K562 (cell line): Measurements from ENCODE around the gene PAFAH1B2. TPM values are rescaled to one million over a fixed set of nuclear protein-coding genes. Genes with fewer than 3 reads are reported as not detected.
A peak's percentile ranks its signal among the peaks of the same experiment; 100 is the strongest.

Experiments used
- FOSL1 ChIP-seq: fragments of 200-800 bp; sonication (Bioruptor generic); conservative IDR thresholded peaks from 2 replicates; pipeline ENCODE4 v1.6.1; 2016; ENCODE audit warnings: missing genetic modification characterization, missing compliant biosample characterization
- HMGN3 ChIP-seq: IDR thresholded peaks from 2 replicates; pipeline ENCODE4 v1.6.1; 2011; ENCODE audit warnings: borderline replicate concordance, low read depth, mild to moderate bottlenecking, mixed read lengths, low read length; ENCODE audit not compliant: insufficient read length; ENCODE audit errors: extremely low read depth
- ILK ChIP-seq: fragments of 450-650 bp; IDR thresholded peaks from 2 replicates; pipeline ENCODE4 v1.6.1; 2016; ENCODE audit warnings: missing genetic modification characterization, low read depth, mild to moderate bottlenecking, missing compliant biosample characterization, moderate library complexity, borderline replicate concordance
- JUND ChIP-seq, 2 experiments: IDR thresholded peaks; 2 replicates in 1 of 2; 3 replicates in 1 of 2; pipeline ENCODE4 v1.6.1; 2011; ENCODE audit warnings: borderline replicate concordance in 2 of 2, low read depth in 2 of 2, low read length in 2 of 2, improper control_type of control experiment in 1 of 2, missing biosample characterization in 1 of 2, missing genetic modification characterization in 1 of 2, missing genetic modification reagents in 1 of 2
- KLF6 ChIP-seq: fragments of 250-450 bp; sonication (Bioruptor Pico); IDR thresholded peaks from 2 replicates; pipeline ENCODE4 v1.4.0; 2020; ENCODE audit warnings: mild to moderate bottlenecking, moderate library complexity, borderline replicate concordance
- LEF1 ChIP-seq: fragments of 450-650 bp; IDR thresholded peaks from 2 replicates; pipeline ENCODE4 v1.6.1; 2016; ENCODE audit warnings: mild to moderate bottlenecking
- MIER1 ChIP-seq: fragments of 450-650 bp; IDR thresholded peaks from 2 replicates; pipeline ENCODE4 v1.6.1; 2016; ENCODE audit warnings: antibody characterized with exemption, mild to moderate bottlenecking, low read depth
- SIRT6 ChIP-seq: IDR thresholded peaks from one replicate; pipeline ENCODE4 v1.6.1; 2012; ENCODE audit warnings: low read depth, mild to moderate bottlenecking, control low read depth, inconsistent platforms, low read length, moderate library complexity
- SMARCA5 ChIP-seq: fragments of 450-650 bp; IDR thresholded peaks from 2 replicates; pipeline ENCODE4 v1.6.1; 2016
- STAT5B ChIP-seq: fragments of 250-450 bp; sonication (Bioruptor Pico); IDR thresholded peaks from 2 replicates; pipeline ENCODE4 v1.8.0; 2021; ENCODE audit warnings: mild to moderate bottlenecking, inconsistent platforms
- TAF7 ChIP-seq: fragments of 450-650 bp; IDR thresholded peaks from 2 replicates; pipeline ENCODE4 v1.6.1; 2016; ENCODE audit warnings: missing genetic modification characterization, missing compliant biosample characterization
- TRIM24 ChIP-seq, 2 experiments: fragments of 450-650 bp; IDR thresholded peaks; 2 replicates each; pipeline ENCODE4 v1.6.1; 2016
- ZFP30 ChIP-seq: fragments of 250-450 bp; sonication (Bioruptor Pico); IDR thresholded peaks from 2 replicates; pipeline ENCODE4 v1.8.0; 2022; ENCODE audit warnings: moderate library complexity, mild to moderate bottlenecking, inconsistent platforms, borderline replicate concordance
- ZFP36 ChIP-seq: fragments of 150-350 bp; IDR thresholded peaks from 2 replicates; pipeline ENCODE4 v1.6.1; 2018; ENCODE audit warnings: low read length, low read depth; ENCODE audit not compliant: partially characterized antibody
- ZNF212 ChIP-seq: fragments of 450-650 bp; formaldehyde crosslinking; IDR thresholded peaks from 2 replicates; pipeline ENCODE4 v1.4.0; 2020; ENCODE audit warnings: mild to moderate bottlenecking
- ZNF354B ChIP-seq: fragments of 250-450 bp; sonication (Bioruptor Pico); IDR thresholded peaks from 2 replicates; pipeline ENCODE4 v1.4.0; 2020
- ZNF644 ChIP-seq: fragments of 200-800 bp; sonication (Bioruptor generic); IDR thresholded peaks from 2 replicates; pipeline ENCODE4 v1.6.1; 2016; ENCODE audit warnings: low read depth, missing genetic modification characterization, missing compliant biosample characterization
- polyA plus RNA-seq, 8 experiments: library from polyadenylated mRNA; depleted of rRNA in 4 of 8; stranded (reverse) in 5 of 8; unstranded in 3 of 8; fragments of >200 nt; fragmentation: Nextera tagmentation in 2 of 8; fragmentation: Illumina TruSeq in 1 of 8; extraction: Ambion mirVana in 2 of 8; extraction: Trizol in 1 of 8; gene quantifications; 2 replicates each; pipeline versions ENCODE4 v1.2.1 to v1.2.3, GENCODE V29; 2011 to 2014; ENCODE audit warnings: inconsistent platforms in 1 of 8, missing spikeins in 1 of 8
- total RNA-seq, 7 experiments: library from RNA; depleted of rRNA in 6 of 7; stranded (reverse); fragments of >200 nt in 6 of 7; fragmentation: Illumina TruSeq in 2 of 7; extraction: Trizol in 2 of 7; gene quantifications; 2 replicates each; pipeline versions ENCODE4 v1.2.1 to v1.2.3, GENCODE V29; 2011 to 2021; ENCODE audit warnings: low replicate concordance in 1 of 7
- TF ChIP-seq, protein P1 (sequence below): fragments of 200-800 bp; sonication (Bioruptor generic); IDR thresholded peaks from 2 replicates; pipeline ENCODE4 v1.6.1; 2016; ENCODE audit warnings: missing genetic modification characterization, missing compliant biosample characterization
- TF ChIP-seq, protein P2 (sequence below): IDR thresholded peaks from 3 replicates; pipeline ENCODE4 v1.6.1; 2011; ENCODE audit warnings: borderline replicate concordance, mild to moderate bottlenecking; ENCODE audit not compliant: insufficient read length, insufficient read depth
- TF ChIP-seq, protein P3 (sequence below): fragments of 450-650 bp; IDR thresholded peaks from 2 replicates; pipeline ENCODE4 v1.6.1; 2016; ENCODE audit warnings: missing biosample characterization, missing genetic modification characterization
- TF ChIP-seq, protein P4 (sequence below): fragments of 450-650 bp; formaldehyde crosslinking; IDR thresholded peaks from 2 replicates; pipeline ENCODE4 v1.4.0; 2022; ENCODE audit warnings: missing genetic modification characterization

PAFAH1B2 gene
- total and polyA plus RNA-seq, 9 of the 15 experiments (the other 6 are each of a cell fraction or from before 2014, with no cell fraction given) = 27.8 to 94.7 (median 64.9) TPM

DNA sequence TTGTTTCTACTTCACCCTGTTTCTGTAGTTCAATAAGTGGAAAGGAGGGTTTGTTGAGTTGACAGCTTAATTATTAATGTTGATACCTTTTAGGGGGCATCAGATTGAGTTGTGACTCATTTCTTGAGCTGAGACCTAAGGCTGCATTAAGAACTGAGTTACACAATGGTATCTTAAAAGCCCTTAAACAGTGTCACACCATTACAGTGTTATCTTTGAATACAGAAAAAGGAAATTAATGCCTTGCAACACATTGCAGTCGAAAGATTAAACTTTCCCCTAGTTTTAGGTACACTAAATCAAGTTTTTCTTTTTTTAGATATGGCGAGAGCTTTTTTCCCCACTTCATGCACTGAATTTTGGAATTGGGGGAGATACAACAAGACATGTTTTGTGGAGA, 16.7 kb downstream of the PAFAH1B2 start (continued):
- TF ChIP-seq, protein P1, sequence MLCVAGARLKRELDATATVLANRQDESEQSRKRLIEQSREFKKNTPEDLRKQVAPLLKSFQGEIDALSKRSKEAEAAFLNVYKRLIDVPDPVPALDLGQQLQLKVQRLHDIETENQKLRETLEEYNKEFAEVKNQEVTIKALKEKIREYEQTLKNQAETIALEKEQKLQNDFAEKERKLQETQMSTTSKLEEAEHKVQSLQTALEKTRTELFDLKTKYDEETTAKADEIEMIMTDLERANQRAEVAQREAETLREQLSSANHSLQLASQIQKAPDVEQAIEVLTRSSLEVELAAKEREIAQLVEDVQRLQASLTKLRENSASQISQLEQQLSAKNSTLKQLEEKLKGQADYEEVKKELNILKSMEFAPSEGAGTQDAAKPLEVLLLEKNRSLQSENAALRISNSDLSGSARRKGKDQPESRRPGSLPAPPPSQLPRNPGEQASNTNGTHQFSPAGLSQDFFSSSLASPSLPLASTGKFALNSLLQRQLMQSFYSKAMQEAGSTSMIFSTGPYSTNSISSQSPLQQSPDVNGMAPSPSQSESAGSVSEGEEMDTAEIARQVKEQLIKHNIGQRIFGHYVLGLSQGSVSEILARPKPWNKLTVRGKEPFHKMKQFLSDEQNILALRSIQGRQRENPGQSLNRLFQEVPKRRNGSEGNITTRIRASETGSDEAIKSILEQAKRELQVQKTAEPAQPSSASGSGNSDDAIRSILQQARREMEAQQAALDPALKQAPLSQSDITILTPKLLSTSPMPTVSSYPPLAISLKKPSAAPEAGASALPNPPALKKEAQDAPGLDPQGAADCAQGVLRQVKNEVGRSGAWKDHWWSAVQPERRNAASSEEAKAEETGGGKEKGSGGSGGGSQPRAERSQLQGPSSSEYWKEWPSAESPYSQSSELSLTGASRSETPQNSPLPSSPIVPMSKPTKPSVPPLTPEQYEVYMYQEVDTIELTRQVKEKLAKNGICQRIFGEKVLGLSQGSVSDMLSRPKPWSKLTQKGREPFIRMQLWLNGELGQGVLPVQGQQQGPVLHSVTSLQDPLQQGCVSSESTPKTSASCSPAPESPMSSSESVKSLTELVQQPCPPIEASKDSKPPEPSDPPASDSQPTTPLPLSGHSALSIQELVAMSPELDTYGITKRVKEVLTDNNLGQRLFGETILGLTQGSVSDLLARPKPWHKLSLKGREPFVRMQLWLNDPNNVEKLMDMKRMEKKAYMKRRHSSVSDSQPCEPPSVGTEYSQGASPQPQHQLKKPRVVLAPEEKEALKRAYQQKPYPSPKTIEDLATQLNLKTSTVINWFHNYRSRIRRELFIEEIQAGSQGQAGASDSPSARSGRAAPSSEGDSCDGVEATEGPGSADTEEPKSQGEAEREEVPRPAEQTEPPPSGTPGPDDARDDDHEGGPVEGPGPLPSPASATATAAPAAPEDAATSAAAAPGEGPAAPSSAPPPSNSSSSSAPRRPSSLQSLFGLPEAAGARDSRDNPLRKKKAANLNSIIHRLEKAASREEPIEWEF (CRISPR knock-in tag) = no peak
- TF ChIP-seq LEF1 = 0 out of 2 replicates have a peak, but pooled peaks have one; percentile 25
- TF ChIP-seq ZNF354B (CRISPR knock-in tag) = no peak
- no peak for TF ChIP-seq FOSL1 (tag)
- TF ChIP-seq MIER1 = no peak
- TF ChIP-seq, protein P2, sequence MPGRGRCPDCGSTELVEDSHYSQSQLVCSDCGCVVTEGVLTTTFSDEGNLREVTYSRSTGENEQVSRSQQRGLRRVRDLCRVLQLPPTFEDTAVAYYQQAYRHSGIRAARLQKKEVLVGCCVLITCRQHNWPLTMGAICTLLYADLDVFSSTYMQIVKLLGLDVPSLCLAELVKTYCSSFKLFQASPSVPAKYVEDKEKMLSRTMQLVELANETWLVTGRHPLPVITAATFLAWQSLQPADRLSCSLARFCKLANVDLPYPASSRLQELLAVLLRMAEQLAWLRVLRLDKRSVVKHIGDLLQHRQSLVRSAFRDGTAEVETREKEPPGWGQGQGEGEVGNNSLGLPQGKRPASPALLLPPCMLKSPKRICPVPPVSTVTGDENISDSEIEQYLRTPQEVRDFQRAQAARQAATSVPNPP = no peak
- TF ChIP-seq, protein P3, sequence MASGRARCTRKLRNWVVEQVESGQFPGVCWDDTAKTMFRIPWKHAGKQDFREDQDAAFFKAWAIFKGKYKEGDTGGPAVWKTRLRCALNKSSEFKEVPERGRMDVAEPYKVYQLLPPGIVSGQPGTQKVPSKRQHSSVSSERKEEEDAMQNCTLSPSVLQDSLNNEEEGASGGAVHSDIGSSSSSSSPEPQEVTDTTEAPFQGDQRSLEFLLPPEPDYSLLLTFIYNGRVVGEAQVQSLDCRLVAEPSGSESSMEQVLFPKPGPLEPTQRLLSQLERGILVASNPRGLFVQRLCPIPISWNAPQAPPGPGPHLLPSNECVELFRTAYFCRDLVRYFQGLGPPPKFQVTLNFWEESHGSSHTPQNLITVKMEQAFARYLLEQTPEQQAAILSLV (tag) = no peak
- TF ChIP-seq ZNF644 = no peak
- peak; percentile 54; the same call in 1 of the 2 replicates for TF ChIP-seq JUND (IDR thresholded peaks at IDR 0.05; ENCODE audit: borderline replicate concordance, low read depth, low read length)
- TF ChIP-seq JUND (tag; IDR thresholded peaks at IDR 0.05; ENCODE audit: borderline replicate concordance, low read depth, low read length) = no peak
- no peak for TF ChIP-seq ILK (tag)
- TF ChIP-seq, protein P4, sequence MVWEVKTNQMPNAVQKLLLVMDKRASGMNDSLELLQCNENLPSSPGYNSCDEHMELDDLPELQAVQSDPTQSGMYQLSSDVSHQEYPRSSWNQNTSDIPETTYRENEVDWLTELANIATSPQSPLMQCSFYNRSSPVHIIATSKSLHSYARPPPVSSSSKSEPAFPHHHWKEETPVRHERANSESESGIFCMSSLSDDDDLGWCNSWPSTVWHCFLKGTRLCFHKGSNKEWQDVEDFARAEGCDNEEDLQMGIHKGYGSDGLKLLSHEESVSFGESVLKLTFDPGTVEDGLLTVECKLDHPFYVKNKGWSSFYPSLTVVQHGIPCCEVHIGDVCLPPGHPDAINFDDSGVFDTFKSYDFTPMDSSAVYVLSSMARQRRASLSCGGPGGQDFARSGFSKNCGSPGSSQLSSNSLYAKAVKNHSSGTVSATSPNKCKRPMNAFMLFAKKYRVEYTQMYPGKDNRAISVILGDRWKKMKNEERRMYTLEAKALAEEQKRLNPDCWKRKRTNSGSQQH (CRISPR knock-in tag) = no peak
- TF ChIP-seq ZFP30 (CRISPR knock-in tag) = no peak
- no peak for TF ChIP-seq KLF6 (CRISPR knock-in tag)
- TF ChIP-seq HMGN3 = no peak
- TF ChIP-seq ZFP36 = no peak
- TF ChIP-seq SIRT6 = no peak
- no peak for TF ChIP-seq STAT5B (CRISPR knock-in tag)
- no peak for TF ChIP-seq ZNF212 (CRISPR knock-in tag)
- TF ChIP-seq TRIM24 (IDR thresholded peaks at IDR 0.05) = peak; percentile 42 to 46; a peak in 2 of 4 replicates
- no peak for TF ChIP-seq TAF7 (tag)
- TF ChIP-seq SMARCA5 = no peak
